ENCODE measurements around the gene COTL1. TPM values are rescaled to one million over a fixed set of nuclear protein-coding genes. Genes with fewer than 3 reads are reported as not detected.

Gene COTL1
- total and polyA plus RNA-seq, 9 of the 15 experiments (the other 6 are each of a cell fraction or from before 2014, with no cell fraction given) = 27.7 to 185 (median 72.5) TPM

- TF ChIP-seq HDAC1 (IDR thresholded peaks at IDR 0.05) (peak in 1 of 2 experiments; percentile 86; a peak in 2 of 4 replicates), SPI1 (IDR thresholded peaks at IDR 0.05; ENCODE audit: borderline replicate concordance, low read depth, low read length) (peak; percentile 15; the same call in 1 of the 2 replicates), ZNF197 (CRISPR knock-in tag; IDR thresholded peaks at IDR 0.05; ENCODE audit: low read depth) (no peak), RREB1 (CRISPR knock-in tag; IDR thresholded peaks at IDR 0.05) (no peak), KDM1A (IDR thresholded peaks at IDR 0.05) (no peak), KAT7 (CRISPR knock-in tag; IDR thresholded peaks at IDR 0.05; ENCODE audit: borderline replicate concordance) (no peak), ESRRA (IDR thresholded peaks at IDR 0.05; ENCODE audit: borderline replicate concordance, low read depth) (peak; percentile 44), ZHX1 (conservative IDR thresholded peaks at IDR 0.05; ENCODE audit: low read length) (0 out of 2 replicates have a peak, but pooled peaks have one; percentile 13), NFIX (CRISPR knock-in tag; IDR thresholded peaks at IDR 0.05; ENCODE audit: low read depth) (no peak), SMAD3 (CRISPR knock-in tag; conservative IDR thresholded peaks at IDR 0.05) (no peak), MAZ (CRISPR knock-in tag; conservative IDR thresholded peaks at IDR 0.05 in 1 of 2, IDR thresholded peaks at IDR 0.05 in 1 of 2) (peak; percentile 63 to 87), PHTF2 (CRISPR knock-in tag; IDR thresholded peaks at IDR 0.05) (no peak), ZNF41 (CRISPR knock-in tag; conservative IDR thresholded peaks at IDR 0.05) (no peak), CCNT2 (IDR thresholded peaks at IDR 0.05; ENCODE audit: borderline replicate concordance, extremely low read depth, insufficient read length, low read depth, low read length) (no peak), SREBF2 (CRISPR knock-in tag; IDR thresholded peaks at IDR 0.05) (no peak), ELF4 (CRISPR knock-in tag; IDR thresholded peaks at IDR 0.05) (0 out of 2 replicates have a peak, but pooled peaks have one; percentile 32), ZNF12 (CRISPR knock-in tag; IDR thresholded peaks at IDR 0.05) (peak; percentile 71), GATA2 (CRISPR knock-in tag; IDR thresholded peaks at IDR 0.05) (no peak), THRAP3 (IDR thresholded peaks at IDR 0.05; ENCODE audit: borderline replicate concordance) (no peak), LCOR (CRISPR knock-in tag; IDR thresholded peaks at IDR 0.05) (0 out of 2 replicates have a peak, but pooled peaks have one; percentile 55)
These were observed 30.1 kb upstream of the COTL1 start, which contains the start of gene KLHL36 (continued) for GRCh38 chr16:84647828-84648594.

All from K562 (cell line).